Mesenchymal stem cell (in vitro differentiated cells and primary cell): ENCODE results near the gene WDR72.

Experiments used
- DNase-seq: peaks from one replicate; pipeline ENCODE4 v3.0.0-alpha.2; 2013
- H2AFZ ChIP-seq: one replicate; pipeline ENCODE4 v1.6.1; 2013; ENCODE audit warnings: low read depth, mild to moderate bottlenecking, control low read depth, inconsistent platforms, low read length, moderate library complexity
- H2AK5ac ChIP-seq: 2 replicates; pipeline ENCODE4 v1.6.1; 2013; ENCODE audit warnings: low read length, moderate library complexity, mild to moderate bottlenecking, inconsistent platforms; ENCODE audit not compliant: severe bottlenecking
- H2BK120ac ChIP-seq: one replicate; pipeline ENCODE4 v1.6.1; 2013; ENCODE audit warnings: low read depth, mild to moderate bottlenecking, inconsistent platforms, low read length, moderate library complexity
- H2BK12ac ChIP-seq, 2 experiments: one replicate each; pipeline ENCODE4 v1.6.1; 2013; ENCODE audit warnings: inconsistent platforms in 2 of 2, low read length in 2 of 2, mild to moderate bottlenecking in 2 of 2, moderate library complexity in 2 of 2, control low read depth in 1 of 2
- H2BK15ac ChIP-seq: one replicate; pipeline ENCODE4 v1.6.1; 2013; ENCODE audit warnings: mild to moderate bottlenecking, low read depth, inconsistent platforms; ENCODE audit not compliant: poor library complexity, severe bottlenecking
- H2BK5ac ChIP-seq: 2 replicates; pipeline ENCODE4 v1.6.1; 2013; ENCODE audit warnings: low read depth, mild to moderate bottlenecking, low read length, control low read depth, inconsistent platforms; ENCODE audit not compliant: poor library complexity, severe bottlenecking
- H3K14ac ChIP-seq, 2 experiments: one replicate each; pipeline ENCODE4 v1.6.1; 2013; ENCODE audit warnings: inconsistent platforms in 2 of 2, low read length in 2 of 2, control low read depth in 1 of 2, mild to moderate bottlenecking in 1 of 2, moderate library complexity in 1 of 2
- H3K18ac ChIP-seq, 2 experiments: one replicate each; pipeline ENCODE4 v1.6.1; 2013; ENCODE audit warnings: inconsistent platforms in 2 of 2, low read length in 2 of 2, control low read depth in 1 of 2, low read depth in 1 of 2, mild to moderate bottlenecking in 1 of 2
- H3K23ac ChIP-seq, 2 experiments: one replicate each; pipeline ENCODE4 v1.6.1; 2013; ENCODE audit warnings: inconsistent platforms in 2 of 2, low read length in 2 of 2, mild to moderate bottlenecking in 2 of 2, moderate library complexity in 2 of 2, control low read depth in 1 of 2
- H3K27ac ChIP-seq: 2 replicates; pipeline ENCODE4 v1.5.1; 2013; ENCODE audit warnings: mild to moderate bottlenecking, moderate library complexity, low read length, control low read depth, inconsistent platforms; ENCODE audit not compliant: poor library complexity, severe bottlenecking
- H3K27me3 ChIP-seq, 2 experiments: 2 replicates each; pipeline versions ENCODE4 v1.6.1 to v1.7.0; 2013; ENCODE audit warnings: low read length in 2 of 2, mild to moderate bottlenecking in 2 of 2, moderate library complexity in 2 of 2, control low read depth in 1 of 2, inconsistent platforms in 1 of 2; ENCODE audit not compliant: control insufficient read depth in 1 of 2, insufficient read depth in 1 of 2
- H3K36me3 ChIP-seq, 2 experiments: 2 replicates each; pipeline versions ENCODE4 v1.6.1 to v1.7.0; 2013; ENCODE audit warnings: low read length in 2 of 2, control low read depth in 1 of 2, inconsistent platforms in 1 of 2, low read depth in 1 of 2, mild to moderate bottlenecking in 1 of 2; ENCODE audit not compliant: insufficient read depth in 2 of 2, control insufficient read depth in 1 of 2
- H3K4ac ChIP-seq, 2 experiments: one replicate each; pipeline ENCODE4 v1.6.1; 2013; ENCODE audit warnings: inconsistent platforms in 2 of 2, low read length in 2 of 2, mild to moderate bottlenecking in 2 of 2, moderate library complexity in 2 of 2, control low read depth in 1 of 2, low read depth in 1 of 2
- H3K4me1 ChIP-seq: 2 replicates; pipeline ENCODE4 v1.6.1; 2013; ENCODE audit warnings: low read depth, low read length, control low read depth; ENCODE audit not compliant: control insufficient read depth, insufficient read depth
- H3K4me2 ChIP-seq: 2 replicates; pipeline ENCODE4 v1.6.1; 2013; ENCODE audit warnings: low read length, mild to moderate bottlenecking, inconsistent platforms; ENCODE audit not compliant: poor library complexity, severe bottlenecking
- H3K4me3 ChIP-seq, 2 experiments: 2 replicates each; pipeline versions ENCODE4 v1.5.1 to v1.7.0; 2013; ENCODE audit warnings: low read length in 2 of 2, mild to moderate bottlenecking in 2 of 2, control low read depth in 1 of 2, low read depth in 1 of 2; ENCODE audit not compliant: insufficient read depth in 1 of 2
- H3K79me1 ChIP-seq: replicated peaks from 2 replicates; pipeline ENCODE4 v1.6.1; 2013; ENCODE audit warnings: mild to moderate bottlenecking, control low read depth, low read length, inconsistent platforms; ENCODE audit not compliant: poor library complexity, severe bottlenecking
- H3K9ac ChIP-seq: 2 replicates; pipeline ENCODE4 v1.7.0; 2013; ENCODE audit warnings: mild to moderate bottlenecking, low read length, moderate library complexity
- H3K9me3 ChIP-seq: 2 replicates; pipeline ENCODE4 v1.7.0; 2013; ENCODE audit warnings: mild to moderate bottlenecking, low read length; ENCODE audit not compliant: control insufficient read depth
- H4K8ac ChIP-seq: one replicate; pipeline ENCODE4 v1.6.1; 2013; ENCODE audit warnings: inconsistent platforms, mild to moderate bottlenecking, low read length, moderate library complexity
- H4K91ac ChIP-seq: one replicate; pipeline ENCODE4 v1.6.1; 2013; ENCODE audit warnings: mild to moderate bottlenecking, low read length, inconsistent platforms
- WGBS: methylation state at CpG from one replicate; pipeline ENCODE4 v1.1.7; 2013; ENCODE audit warnings: mixed read lengths; 5-methylcytosine and 5-hydroxymethylcytosine counted together

WDR72 gene

GRCh38 chr15:53658255-53658654 lies 101.2 kb downstream of the WDR72 start:
- H4K8ac ChIP-seq, result no peak overlapping the region
- no peak overlapping the region for H2AK5ac ChIP-seq
- H2BK120ac ChIP-seq, result no peak overlapping the region
- no peak overlapping the region for H2BK12ac ChIP-seq
- no peak overlapping the region for H4K91ac ChIP-seq
- no peak overlapping the region for H2BK15ac ChIP-seq
- H3K27me3 ChIP-seq, result no peaks in the 10 kb centered on the region
- H3K36me3 ChIP-seq, result no peaks in the 10 kb centered on the region
- no peak overlapping the region for H3K4ac ChIP-seq
- no peak overlapping the region for H2AFZ ChIP-seq
- H3K79me1 ChIP-seq, result peaks cover 8% of the 10 kb centered on the region
- no peak overlapping the region for H3K27ac ChIP-seq
- no peak for DNase-seq
- H3K14ac ChIP-seq, result no peak overlapping the region
- no peak overlapping the region for H2BK5ac ChIP-seq
- no CpG with 5 or more reads among the region's 2 CpGs for WGBS
- no peak overlapping the region for H3K4me3 ChIP-seq
- no peak overlapping the region for H3K4me2 ChIP-seq
- no peak overlapping the region for H3K18ac ChIP-seq
- no peak overlapping the region for H3K23ac ChIP-seq
- no peaks in the 10 kb centered on the region for H3K4me1 ChIP-seq
- H3K9me3 ChIP-seq, result no peaks in the 10 kb centered on the region
- H3K9ac ChIP-seq, result no peak overlapping the region

- DNase-seq, result no peak
- Histone ChIP-seq H4K91ac (no peak overlapping the region), H3K9ac (no peak overlapping the region), H3K14ac (no peak overlapping the region), H3K4me3 (no peak overlapping the region), H3K9me3 (no peaks in the 10 kb centered on the region), H3K27ac (no peak overlapping the region), H3K36me3 (no peaks in the 10 kb centered on the region), H2AFZ (no peak overlapping the region), H3K18ac (no peak overlapping the region), H2BK15ac (no peak overlapping the region), H2AK5ac (no peak overlapping the region), H3K4ac (no peak overlapping the region), H2BK5ac (no peak overlapping the region), H2BK12ac (no peak overlapping the region), H3K4me2 (no peak overlapping the region), H2BK120ac (no peak overlapping the region), H3K27me3 (no peaks in the 10 kb centered on the region), H3K79me1 (peaks cover 15% of the 10 kb centered on the region), H4K8ac (no peak overlapping the region), H3K4me1 (no peaks in the 10 kb centered on the region), H3K23ac (no peak overlapping the region)
- 100% methylated on average over 1 of the region's 2 CpGs for WGBS
Observed at GRCh38 chr15:53648934-53649333, 110.5 kb downstream of the WDR72 start.

GRCh38 chr15:53644660-53645059 lies 114.8 kb downstream of the WDR72 start:
- 62% methylated on average over 5 of the region's 6 CpGs for WGBS
- Histone ChIP-seq H2AFZ (no peak overlapping the region), H3K14ac (no peak overlapping the region), H4K91ac (no peak overlapping the region), H3K27me3 (no peaks in the 10 kb centered on the region), H3K4me2 (no peak overlapping the region), H3K18ac (no peak overlapping the region), H3K9me3 (no peaks in the 10 kb centered on the region), H3K27ac (no peak overlapping the region), H3K4me3 (no peak overlapping the region), H2BK5ac (no peak overlapping the region), H2BK120ac (no peak overlapping the region), H3K4ac (no peak overlapping the region), H4K8ac (no peak overlapping the region), H2BK15ac (no peak overlapping the region), H3K36me3 (no peaks in the 10 kb centered on the region), H3K4me1 (no peaks in the 10 kb centered on the region), H2BK12ac (no peak overlapping the region), H3K79me1 (peaks cover 12% of the 10 kb centered on the region), H2AK5ac (no peak overlapping the region), H3K23ac (no peak overlapping the region), H3K9ac (no peak overlapping the region)
- DNase-seq, result no peak

- Histone ChIP-seq H3K9me3 (peaks cover 7% of the 10 kb centered on the region), H3K14ac (no peak overlapping the region), H3K9ac (no peak overlapping the region), H2BK5ac (no peak overlapping the region), H3K4me2 (no peak overlapping the region), H3K27me3 (no peaks in the 10 kb centered on the region), H2AFZ (no peak overlapping the region), H4K8ac (no peak overlapping the region), H3K23ac (no peak overlapping the region), H3K4ac (no peak overlapping the region), H2AK5ac (no peak overlapping the region), H3K36me3 (peaks cover 0 to 7% of the 10 kb centered on the region in 2 experiments), H2BK15ac (no peak overlapping the region), H3K18ac (no peak overlapping the region), H3K27ac (no peak overlapping the region), H3K4me1 (peaks cover 5% of the 10 kb centered on the region), H2BK12ac (no peak overlapping the region), H3K79me1 (peaks cover 28% of the 10 kb centered on the region), H4K91ac (no peak overlapping the region), H2BK120ac (no peak overlapping the region), H3K4me3 (no peak overlapping the region)
- no peak for DNase-seq
- WGBS, result 80% methylated on average over 2 of the region's 2 CpGs
Observed at GRCh38 chr15:53634517-53635106, 124.9 kb downstream of the WDR72 start.
